Caco-2 (cell line): ENCODE measurements around the gene UBALD2. TPM values are rescaled to one million over a fixed set of nuclear protein-coding genes. Genes with fewer than 3 reads are reported as not detected.

Experiments used
- Bru-seq: library from RNA; stranded (reverse); fragments of 400-500 nt; gene quantifications from one replicate; lab custom pipeline; 2021; lab: Mats Ljungman, UMichigan
- BruChase-seq, 2 experiments: library from RNA; stranded (reverse); fragments of 400-500 nt; gene quantifications; one replicate each; lab custom pipeline; 2021; lab: Mats Ljungman, UMichigan
- BruUV-seq: library from RNA; stranded (reverse); fragments of 400-500 nt; replicated peaks from 2 replicates; lab custom pipeline; 2021; lab: Mats Ljungman, UMichigan
- CTCF ChIA-PET: fragments of 300-600 bp; sonication (Branson Sonifier 250); formaldehyde crosslinking; loops from one replicate; lab custom pipeline; 2022; ENCODE audit warnings: antibody characterized with exemption; lab: Charles Lee
- POLR2A ChIA-PET: fragments of 300-600 bp; sonication (Branson Sonifier 250); formaldehyde crosslinking; loops from one replicate; lab custom pipeline; 2022; ENCODE audit warnings: antibody characterized with exemption; lab: Charles Lee
- DNase-seq, 2 experiments: peaks; one replicate each; pipeline versions ENCODE4 v3.0.0 to v3.0.0-alpha.2; 2020 to 2022
- H3K27me3 ChIP-seq: replicated peaks from 2 replicates; pipeline ENCODE4 v1.6.0; 2011; ENCODE audit warnings: low read length; ENCODE audit not compliant: control insufficient read depth, insufficient read depth
- H3K36me3 ChIP-seq: 2 replicates; pipeline ENCODE4 v1.5.1; 2011; ENCODE audit warnings: low read length; ENCODE audit not compliant: control insufficient read depth, insufficient read depth
- H3K4me1 ChIP-seq: fragments of 250-450 bp; sonication (Bioruptor Pico); 2 replicates; pipeline ENCODE4 v1.5.1; 2020; ENCODE audit warnings: mild to moderate bottlenecking
- H3K4me3 ChIP-seq: 2 replicates; pipeline ENCODE4 v1.5.1; 2011; ENCODE audit warnings: low read depth, mild to moderate bottlenecking, control low read depth, low read length
- H3K9me3 ChIP-seq: fragments of 250-450 bp; sonication (Bioruptor Pico); 2 replicates; pipeline ENCODE4 v1.5.1; 2020; ENCODE audit warnings: mild to moderate bottlenecking, moderate library complexity
- H3K27ac Mint-ChIP-seq: one replicate; pipeline ENCODE4 v1.8.0; 2022; ENCODE audit warnings: mixed read lengths; ENCODE audit not compliant: unreplicated experiment
- H3K27me3 Mint-ChIP-seq: one replicate; pipeline ENCODE4 v1.8.0; 2022; ENCODE audit warnings: mixed read lengths; ENCODE audit not compliant: insufficient read depth, unreplicated experiment
- H3K36me3 Mint-ChIP-seq: one replicate; pipeline ENCODE4 v1.8.0; 2022; ENCODE audit warnings: mild to moderate bottlenecking, mixed read lengths; ENCODE audit not compliant: insufficient read depth, unreplicated experiment
- H3K4me1 Mint-ChIP-seq: one replicate; pipeline ENCODE4 v1.8.0; 2022; ENCODE audit warnings: low read depth, mixed read lengths; ENCODE audit not compliant: unreplicated experiment
- H3K4me3 Mint-ChIP-seq: one replicate; pipeline ENCODE4 v1.8.0; 2022; ENCODE audit warnings: mild to moderate bottlenecking, moderate library complexity, mixed read lengths; ENCODE audit not compliant: unreplicated experiment
- H3K9me3 Mint-ChIP-seq: one replicate; pipeline ENCODE4 v1.8.0; 2022; ENCODE audit warnings: mixed read lengths; ENCODE audit not compliant: unreplicated experiment
- intact Hi-C: fragments of 100-400 bp; cut with micrococcal nuclease; formaldehyde crosslinking; loops from one replicate; pipeline ENCODE4 v1.10.0; 2022; ENCODE audit not compliant: unreplicated experiment
- long read RNA-seq: library from polyadenylated mRNA; stranded (forward); transcript quantifications from one replicate; pipeline ENCODE4 v2.0.0, GENCODE V29; 2022
- total RNA-seq: library from RNA; stranded (reverse); gene quantifications from 2 replicates; pipeline ENCODE4 v1.2.3, GENCODE V29; 2022
- TF ChIP-seq, protein P1 (sequence below), 2 experiments: fragments of 200-600 bp in 1 of 2; IDR thresholded peaks; 1 replicate in 1 of 2; 2 replicates in 1 of 2; pipeline versions ENCODE4 v1.5.1 to v1.8.0; 2011 to 2022; ENCODE audit warnings: antibody characterized with exemption in 1 of 2, control low read depth in 1 of 2, inconsistent platforms in 1 of 2, low read depth in 1 of 2, low read length in 1 of 2, mild to moderate bottlenecking in 1 of 2, moderate library complexity in 1 of 2; ENCODE audit not compliant: insufficient read depth in 1 of 2, severe bottlenecking in 1 of 2, unreplicated experiment in 1 of 2

UBALD2 gene
- total RNA-seq = 50.0 and 51.6 TPM in 2 replicates
- Bru-seq, nascent RNA = percentile 67 among the genes with signal in this experiment
- BruChase-seq, experiment 1, labeled RNA remaining after a 2-hour chase = percentile 63 among the genes with signal in this experiment
- percentile 62 among the genes with signal in this experiment for BruChase-seq, experiment 2, labeled RNA remaining after a 6-hour chase
- long read RNA-seq, transcript UBALD2-201 (3 exons, 1,593 nt) = major isoform, 5 of 8 reads
- long read RNA-seq, partial matches to known transcripts = 0 of 8 reads
- long read RNA-seq, other reads (novel, unspliced or antisense) = 3 of 8 reads

DNA sequence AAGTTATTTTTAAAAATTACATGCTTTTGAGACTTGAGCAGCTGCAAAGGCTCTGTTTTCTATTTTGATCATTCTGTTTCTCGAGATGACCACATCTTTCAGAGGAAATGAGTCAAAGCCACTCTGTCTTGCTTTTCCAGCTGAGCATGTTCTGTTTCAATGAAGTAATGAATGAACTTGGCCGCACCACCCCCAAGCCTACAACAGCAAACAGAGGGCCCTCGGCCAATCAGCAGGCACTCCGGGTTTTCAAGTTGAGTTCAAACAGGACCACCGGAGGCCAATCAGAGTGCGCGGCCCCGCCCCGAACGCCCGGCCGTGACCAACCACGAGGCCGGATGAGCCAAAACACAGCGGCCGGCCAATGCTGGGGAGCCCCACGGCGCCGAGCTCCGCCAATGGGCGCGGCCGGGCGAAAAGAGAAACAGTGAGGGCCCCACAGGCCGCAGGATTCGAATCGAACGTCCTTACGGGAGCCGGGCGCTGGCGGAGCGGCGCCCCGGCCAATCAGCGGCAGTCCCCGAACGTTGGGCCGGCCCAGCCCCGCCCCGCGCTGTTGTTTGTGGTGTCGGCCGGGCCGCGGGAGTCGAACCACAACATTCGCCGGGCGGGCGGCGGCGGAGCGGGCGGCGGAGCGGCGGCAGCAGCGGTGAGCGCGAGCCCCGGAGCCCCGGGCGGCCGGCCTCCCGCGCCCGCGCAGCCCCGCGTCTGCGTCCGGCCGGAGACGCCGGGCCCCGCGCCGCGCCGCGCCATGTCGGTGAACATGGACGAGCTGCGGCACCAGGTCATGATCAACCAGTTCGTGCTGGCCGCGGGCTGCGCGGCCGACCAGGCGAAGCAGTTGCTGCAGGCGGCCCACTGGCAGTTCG is at the start of gene UBALD2:
Gene UBALD2, plus strand, starts transcription at position 594 of the 869 bp plus-strand sequence. Its CDS starts 158 bp downstream, at position 752.
- Mint-ChIP-seq H3K36me3 (peaks cover 57% of the 10 kb centered on the region), H3K27ac (peak within 1 kb of the TSS; percentile 89), H3K9me3 (no peaks in the 10 kb centered on the region), H3K27me3 (no peaks in the 10 kb centered on the region), H3K4me1 (peaks cover 33% of the 10 kb centered on the region), H3K4me3 (peak within 1 kb of the TSS; percentile 80)
- Histone ChIP-seq H3K27me3 (no peaks in the 10 kb centered on the region), H3K9me3 (no peaks in the 10 kb centered on the region), H3K4me1 (peaks cover 65% of the 10 kb centered on the region), H3K4me3 (peak within 1 kb of the TSS; percentile 85), H3K36me3 (peaks cover 3% of the 10 kb centered on the region)
- BruUV-seq = no TSS peak
- POLR2A ChIA-PET = interaction anchor here (0.5 to 1.7 kb wide), 10 partner anchors 9 to 333 kb away, joined by 3 to 6 read pairs (median 3); partner anchors contain the start of gene RNF157
- CTCF ChIA-PET = interaction anchor here (0.5 to 2.2 kb wide), 9 partner anchors 15 to 517 kb away, joined by 3 to 14 read pairs (median 3); no protein-coding TSS in a partner anchor
- intact Hi-C loops = loop anchor here (10.0 kb wide), 1 partner anchor 160 kb away; the partner anchor contains the start of gene EXOC7
- peak; percentile 99 to 100 for DNase-seq
- TF ChIP-seq, protein P1, sequence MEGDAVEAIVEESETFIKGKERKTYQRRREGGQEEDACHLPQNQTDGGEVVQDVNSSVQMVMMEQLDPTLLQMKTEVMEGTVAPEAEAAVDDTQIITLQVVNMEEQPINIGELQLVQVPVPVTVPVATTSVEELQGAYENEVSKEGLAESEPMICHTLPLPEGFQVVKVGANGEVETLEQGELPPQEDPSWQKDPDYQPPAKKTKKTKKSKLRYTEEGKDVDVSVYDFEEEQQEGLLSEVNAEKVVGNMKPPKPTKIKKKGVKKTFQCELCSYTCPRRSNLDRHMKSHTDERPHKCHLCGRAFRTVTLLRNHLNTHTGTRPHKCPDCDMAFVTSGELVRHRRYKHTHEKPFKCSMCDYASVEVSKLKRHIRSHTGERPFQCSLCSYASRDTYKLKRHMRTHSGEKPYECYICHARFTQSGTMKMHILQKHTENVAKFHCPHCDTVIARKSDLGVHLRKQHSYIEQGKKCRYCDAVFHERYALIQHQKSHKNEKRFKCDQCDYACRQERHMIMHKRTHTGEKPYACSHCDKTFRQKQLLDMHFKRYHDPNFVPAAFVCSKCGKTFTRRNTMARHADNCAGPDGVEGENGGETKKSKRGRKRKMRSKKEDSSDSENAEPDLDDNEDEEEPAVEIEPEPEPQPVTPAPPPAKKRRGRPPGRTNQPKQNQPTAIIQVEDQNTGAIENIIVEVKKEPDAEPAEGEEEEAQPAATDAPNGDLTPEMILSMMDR (IDR thresholded peaks at IDR 0.05; ENCODE audit: insufficient read depth in 1 of 2, low read depth in 1 of 2, low read length in 1 of 2, severe bottlenecking in 1 of 2, unreplicated experiment in 1 of 2) = no peak

DNA sequence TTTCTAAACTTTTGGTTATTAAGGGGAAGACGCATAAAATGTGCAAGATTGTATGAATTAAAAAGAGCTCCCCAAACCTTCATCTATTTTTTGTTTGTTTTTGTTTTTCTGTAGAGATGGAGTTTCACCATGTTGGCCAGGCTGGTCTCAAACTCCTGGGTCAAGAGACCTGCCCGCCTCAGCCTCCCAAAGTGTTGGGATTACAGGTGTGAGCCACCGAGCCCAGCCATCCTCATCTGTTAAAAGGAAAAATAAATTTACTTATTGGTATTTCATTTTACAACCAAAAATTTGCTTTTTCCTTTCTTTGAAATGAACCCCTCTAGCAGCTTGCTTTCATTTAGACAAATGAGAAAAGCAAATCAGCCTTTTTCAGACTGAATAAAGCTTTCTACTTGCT is 48.1 kb upstream of the UBALD2 start:
- no peaks in the 10 kb centered on the region for H3K9me3 ChIP-seq
- H3K4me3 ChIP-seq = no peak overlapping the region
- ChIA-PET POLR2A (interaction anchor here (0.6 kb wide), 1 partner anchor 57 kb away, joined by 3 read pairs; no protein-coding TSS in a partner anchor), CTCF (interaction anchor here (0.5 kb wide), 1 partner anchor 246 kb away, joined by 5 read pairs; no protein-coding TSS in a partner anchor)
- Mint-ChIP-seq H3K4me3 (no peak overlapping the region), H3K27me3 (no peaks in the 10 kb centered on the region), H3K36me3 (no peaks in the 10 kb centered on the region), H3K27ac (no peak overlapping the region), H3K4me1 (peaks cover 7% of the 10 kb centered on the region), H3K9me3 (no peaks in the 10 kb centered on the region)
- H3K27me3 ChIP-seq = no peaks in the 10 kb centered on the region
- intact Hi-C loops = no loop called here
- BruUV-seq = no TSS peak
- H3K4me1 ChIP-seq = peaks cover 12% of the 10 kb centered on the region
- no peaks in the 10 kb centered on the region for H3K36me3 ChIP-seq
- DNase-seq = no peak
- TF ChIP-seq, protein P1 (IDR thresholded peaks at IDR 0.05; ENCODE audit: insufficient read depth in 1 of 2, low read depth in 1 of 2, low read length in 1 of 2, severe bottlenecking in 1 of 2, unreplicated experiment in 1 of 2) = no peak
